H1 (cell line): Measurements from ENCODE around the gene TEX11.
"Not testable (repeated sequence)": the region's sequence is repeated elsewhere in the genome, so short reads cannot be mapped to it uniquely, and the experiment has no call there.

Experiments used
- POLR2AphosphoS5 ChIP-seq: IDR thresholded peaks from 2 replicates; pipeline ENCODE4 v1.6.1; 2011; ENCODE audit warnings: low read depth, low read length
- TAF1 ChIP-seq: IDR thresholded peaks from 2 replicates; pipeline ENCODE4 v1.6.1; 2011; ENCODE audit warnings: mild to moderate bottlenecking, low read depth, low read length
- TEAD4 ChIP-seq: IDR thresholded peaks from 2 replicates; pipeline ENCODE4 v1.6.1; 2012; ENCODE audit warnings: low read depth, low read length, inconsistent platforms, mixed read lengths
- TF ChIP-seq, protein P1 (sequence below), 3 experiments: IDR thresholded peaks; 1 replicate in 2 of 3; 2 replicates in 1 of 3; pipeline versions ENCODE4 v1.5.1 to v1.6.1; 2011; ENCODE audit warnings: low read length in 3 of 3, mild to moderate bottlenecking in 3 of 3, inconsistent platforms in 2 of 3, low read depth in 1 of 3, moderate library complexity in 1 of 3; ENCODE audit not compliant: insufficient read depth in 1 of 3; ENCODE audit errors: control extremely low read depth in 1 of 3
- TF ChIP-seq, protein P2 (sequence below): IDR thresholded peaks from 2 replicates; pipeline ENCODE4 v1.6.1; 2011; ENCODE audit warnings: low read depth, mild to moderate bottlenecking, low read length; ENCODE audit not compliant: insufficient read depth

DNA sequence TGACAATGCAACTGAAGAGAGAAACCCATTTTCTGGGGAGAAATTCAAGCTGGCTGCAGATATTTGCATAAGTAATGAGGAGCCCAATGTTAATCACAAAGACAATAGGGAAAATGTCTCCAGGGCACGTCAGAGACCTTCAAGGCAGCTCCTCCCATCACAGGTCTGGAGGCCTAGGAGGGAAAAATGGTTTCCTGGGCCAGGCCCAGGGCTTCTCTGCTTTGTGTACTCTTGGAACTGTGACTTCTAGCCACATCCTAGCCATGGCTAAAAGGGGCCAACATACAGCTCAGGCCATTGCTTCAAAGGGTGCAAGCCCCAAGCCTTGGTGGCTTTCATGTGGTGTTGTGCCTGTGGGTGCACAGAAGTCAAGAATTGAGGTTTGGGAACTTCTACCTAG, 321.4 kb downstream of the TEX11 start:
- TF ChIP-seq, protein P1, sequence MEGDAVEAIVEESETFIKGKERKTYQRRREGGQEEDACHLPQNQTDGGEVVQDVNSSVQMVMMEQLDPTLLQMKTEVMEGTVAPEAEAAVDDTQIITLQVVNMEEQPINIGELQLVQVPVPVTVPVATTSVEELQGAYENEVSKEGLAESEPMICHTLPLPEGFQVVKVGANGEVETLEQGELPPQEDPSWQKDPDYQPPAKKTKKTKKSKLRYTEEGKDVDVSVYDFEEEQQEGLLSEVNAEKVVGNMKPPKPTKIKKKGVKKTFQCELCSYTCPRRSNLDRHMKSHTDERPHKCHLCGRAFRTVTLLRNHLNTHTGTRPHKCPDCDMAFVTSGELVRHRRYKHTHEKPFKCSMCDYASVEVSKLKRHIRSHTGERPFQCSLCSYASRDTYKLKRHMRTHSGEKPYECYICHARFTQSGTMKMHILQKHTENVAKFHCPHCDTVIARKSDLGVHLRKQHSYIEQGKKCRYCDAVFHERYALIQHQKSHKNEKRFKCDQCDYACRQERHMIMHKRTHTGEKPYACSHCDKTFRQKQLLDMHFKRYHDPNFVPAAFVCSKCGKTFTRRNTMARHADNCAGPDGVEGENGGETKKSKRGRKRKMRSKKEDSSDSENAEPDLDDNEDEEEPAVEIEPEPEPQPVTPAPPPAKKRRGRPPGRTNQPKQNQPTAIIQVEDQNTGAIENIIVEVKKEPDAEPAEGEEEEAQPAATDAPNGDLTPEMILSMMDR (IDR thresholded peaks at IDR 0.05; ENCODE audit: control extremely low read depth in 1 of 3, insufficient read depth in 1 of 3, low read depth in 1 of 3, low read length in 3 of 3) = not testable (repeated sequence)
- TF ChIP-seq TEAD4, POLR2AphosphoS5, TAF1: not testable (repeated sequence)
- TF ChIP-seq, protein P2, sequence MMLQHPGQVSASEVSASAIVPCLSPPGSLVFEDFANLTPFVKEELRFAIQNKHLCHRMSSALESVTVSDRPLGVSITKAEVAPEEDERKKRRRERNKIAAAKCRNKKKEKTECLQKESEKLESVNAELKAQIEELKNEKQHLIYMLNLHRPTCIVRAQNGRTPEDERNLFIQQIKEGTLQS = not testable (repeated sequence)
